Lower lobe of right lung (tissue), 2 donors: ENCODE results near the gene NFAM1. TPM values are rescaled to one million over a fixed set of nuclear protein-coding genes. Genes with fewer than 3 reads are reported as not detected.
A peak's percentile ranks its signal among the peaks of the same experiment; 100 is the strongest.

Experiments used
- ATAC-seq, 2 donors: fragments of 200-7000 bp; cut with Tn5 transposase; one replicate each; pipeline ENCODE4 v1.9.1; 2020 to 2022; ENCODE audit warnings: mild to moderate bottlenecking in 2 of 2, moderate library complexity in 2 of 2
- DNase-seq: peaks from one replicate; pipeline ENCODE4 v3.0.0-alpha.2; 2020
- H3K27ac ChIP-seq: fragments of 200-600 bp; one replicate; pipeline ENCODE4 v1.8.0; 2022
- H3K27me3 ChIP-seq: fragments of 200-600 bp; one replicate; pipeline ENCODE4 v1.8.0; 2022; ENCODE audit warnings: low read depth
- H3K36me3 ChIP-seq: fragments of 200-600 bp; one replicate; pipeline ENCODE4 v1.8.0; 2022; ENCODE audit warnings: mild to moderate bottlenecking
- H3K4me1 ChIP-seq: fragments of 200-600 bp; one replicate; pipeline ENCODE4 v1.8.0; 2022
- H3K4me3 ChIP-seq: fragments of 200-600 bp; one replicate; pipeline ENCODE4 v1.8.0; 2022; ENCODE audit warnings: mild to moderate bottlenecking
- H3K9me3 ChIP-seq: fragments of 200-600 bp; one replicate; pipeline ENCODE4 v1.8.0; 2022
- intact Hi-C: fragments of 100-400 bp; cut with DNase I; formaldehyde crosslinking; loops from one replicate; pipeline ENCODE4 v1.11.0; 2022
- total RNA-seq: library from RNA; stranded (reverse); fragmentation: NEBNext Ultra II Directional; extraction: Animal tissue kit (Norgen Biotek cat#: 25700); gene quantifications from one replicate; pipeline ENCODE4 v1.2.1, GENCODE V29; 2021
- TF ChIP-seq, protein P1 (sequence below): fragments of 200-600 bp; IDR thresholded peaks from one replicate; pipeline ENCODE4 v1.8.0; 2022; ENCODE audit warnings: antibody characterized with exemption, mild to moderate bottlenecking
- donor health status: DM: no; HTN: yes; CAD: no; lungs with severe emphysema.

The NFAM1 gene
- total RNA-seq, 1 donor from 2014 or later: 21.8 TPM

DNA sequence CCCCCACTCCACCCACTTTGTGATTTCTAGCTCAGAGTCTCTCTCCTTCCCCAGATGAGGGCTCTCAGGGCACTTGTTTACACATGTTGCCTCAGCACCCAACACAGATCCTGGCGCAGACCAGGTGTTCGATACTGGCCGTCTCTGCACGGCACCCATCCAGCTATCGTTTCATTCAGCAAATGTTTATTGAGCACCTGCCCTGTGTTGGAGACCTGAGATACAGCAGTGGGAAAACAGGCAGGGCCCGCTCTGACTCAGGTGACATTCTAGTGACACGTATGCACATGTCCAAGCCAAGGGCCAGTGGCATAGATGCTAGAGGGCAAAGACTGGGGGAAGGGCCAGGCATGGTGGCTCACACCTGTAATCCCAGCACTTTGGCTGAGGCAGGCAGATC lies 71.9 kb downstream of the NFAM1 start:
- ATAC-seq: no peak
- Histone ChIP-seq H3K36me3 (no peaks in the 10 kb centered on the region), H3K4me1 (peaks cover 2% of the 10 kb centered on the region), H3K27me3 (peaks cover 7% of the 10 kb centered on the region), H3K4me3 (no peak overlapping the region), H3K27ac (no peak overlapping the region), H3K9me3 (no peaks in the 10 kb centered on the region)
- intact Hi-C loops: no loop called here
- TF ChIP-seq, protein P1, sequence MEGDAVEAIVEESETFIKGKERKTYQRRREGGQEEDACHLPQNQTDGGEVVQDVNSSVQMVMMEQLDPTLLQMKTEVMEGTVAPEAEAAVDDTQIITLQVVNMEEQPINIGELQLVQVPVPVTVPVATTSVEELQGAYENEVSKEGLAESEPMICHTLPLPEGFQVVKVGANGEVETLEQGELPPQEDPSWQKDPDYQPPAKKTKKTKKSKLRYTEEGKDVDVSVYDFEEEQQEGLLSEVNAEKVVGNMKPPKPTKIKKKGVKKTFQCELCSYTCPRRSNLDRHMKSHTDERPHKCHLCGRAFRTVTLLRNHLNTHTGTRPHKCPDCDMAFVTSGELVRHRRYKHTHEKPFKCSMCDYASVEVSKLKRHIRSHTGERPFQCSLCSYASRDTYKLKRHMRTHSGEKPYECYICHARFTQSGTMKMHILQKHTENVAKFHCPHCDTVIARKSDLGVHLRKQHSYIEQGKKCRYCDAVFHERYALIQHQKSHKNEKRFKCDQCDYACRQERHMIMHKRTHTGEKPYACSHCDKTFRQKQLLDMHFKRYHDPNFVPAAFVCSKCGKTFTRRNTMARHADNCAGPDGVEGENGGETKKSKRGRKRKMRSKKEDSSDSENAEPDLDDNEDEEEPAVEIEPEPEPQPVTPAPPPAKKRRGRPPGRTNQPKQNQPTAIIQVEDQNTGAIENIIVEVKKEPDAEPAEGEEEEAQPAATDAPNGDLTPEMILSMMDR: no peak
- DNase-seq: no peak

DNA sequence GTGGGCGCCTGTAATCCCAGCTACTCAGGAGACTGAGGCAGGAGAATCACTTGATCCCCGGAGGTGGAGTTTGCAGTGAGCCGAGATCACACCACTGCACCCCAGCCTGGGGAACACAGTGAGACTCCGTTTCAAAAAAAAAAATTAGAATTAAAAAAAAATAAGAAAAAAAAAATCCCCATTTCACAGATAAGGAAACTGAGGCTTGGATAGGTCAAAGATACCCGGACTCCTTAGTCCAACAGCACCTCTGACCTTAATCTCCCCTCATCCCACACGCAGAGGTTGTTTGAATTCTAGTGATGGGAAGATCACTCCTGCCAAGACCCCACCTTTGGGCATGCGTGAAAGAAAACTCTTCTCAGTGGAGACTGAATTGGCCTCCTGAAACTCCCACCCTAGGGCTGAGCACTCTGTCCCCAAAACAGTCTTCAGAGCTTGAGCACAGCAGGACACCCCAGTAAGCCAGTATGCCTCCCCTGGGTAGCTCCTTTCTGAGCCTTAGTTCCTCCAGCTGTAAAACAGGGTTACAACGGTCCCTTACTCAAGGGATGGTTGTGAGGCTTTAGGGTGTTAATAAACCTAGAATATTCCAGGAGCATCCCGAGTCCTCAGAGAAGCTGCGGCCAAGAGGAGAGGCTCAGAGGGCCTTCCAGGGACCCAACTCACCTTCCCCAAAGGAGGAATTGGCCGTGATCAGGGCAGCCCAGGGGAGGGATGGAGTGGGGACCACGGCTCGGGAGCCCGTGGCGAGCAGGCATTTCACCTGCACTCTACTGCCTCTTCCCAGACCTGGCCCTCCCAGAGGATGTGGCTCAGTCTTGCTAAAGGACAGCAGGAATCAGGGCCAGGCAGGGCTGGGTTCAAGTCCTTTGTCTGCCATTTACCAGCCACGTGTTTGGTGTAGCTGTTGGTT lies 73.3 kb downstream of the NFAM1 start:
- intact Hi-C loops: no loop called here
- no peak overlapping the region for H3K4me3 ChIP-seq
- no peak for ATAC-seq
- no peaks in the 10 kb centered on the region for H3K4me1 ChIP-seq
- H3K9me3 ChIP-seq: no peaks in the 10 kb centered on the region
- DNase-seq: no peak
- no peak overlapping the region for H3K27ac ChIP-seq
- H3K36me3 ChIP-seq: no peaks in the 10 kb centered on the region
- no peaks in the 10 kb centered on the region for H3K27me3 ChIP-seq
- TF ChIP-seq, protein P1: no peak

DNA sequence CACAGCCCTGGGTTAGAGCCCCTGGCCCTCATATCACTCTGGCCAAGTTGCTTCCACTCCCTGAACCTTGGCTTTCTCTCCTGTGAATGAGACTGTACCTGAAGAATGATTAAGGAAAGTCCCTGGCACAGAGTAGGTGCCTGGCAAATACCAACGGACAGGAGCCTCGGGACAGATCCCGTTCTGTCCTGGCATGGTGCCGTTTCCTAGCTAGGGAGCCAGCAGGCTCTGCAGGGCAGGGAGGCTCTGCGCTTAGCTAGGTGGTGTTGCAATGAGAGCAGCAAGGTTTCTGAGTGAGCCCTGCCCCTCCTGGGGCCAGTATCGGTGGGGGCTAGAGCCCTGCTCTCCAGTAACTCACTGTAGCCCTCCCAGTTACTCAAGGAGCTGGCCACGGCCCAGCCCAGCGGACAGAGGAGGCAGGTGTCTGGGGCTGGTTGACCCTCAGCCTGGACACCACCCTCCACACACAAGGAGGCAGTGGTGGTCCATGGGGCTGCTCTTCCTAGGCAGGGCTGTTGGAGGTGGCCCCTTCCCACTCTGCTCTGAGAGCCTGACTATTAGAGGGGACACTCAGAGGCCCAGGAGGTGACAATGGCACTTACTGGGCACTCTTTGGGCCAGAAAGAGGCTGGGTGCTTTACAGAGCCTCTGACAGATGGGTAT lies 74.4 kb downstream of the NFAM1 start:
- no peaks in the 10 kb centered on the region for H3K4me1 ChIP-seq
- H3K27me3 ChIP-seq: no peaks in the 10 kb centered on the region
- H3K36me3 ChIP-seq: no peaks in the 10 kb centered on the region
- ATAC-seq: peak; percentile 72 to 80
- TF ChIP-seq, protein P1: no peak
- H3K9me3 ChIP-seq: no peaks in the 10 kb centered on the region
- H3K27ac ChIP-seq: no peak overlapping the region
- no peak overlapping the region for H3K4me3 ChIP-seq
- intact Hi-C loops: no loop called here
- DNase-seq: peak; percentile 62

GRCh38 chr22:42357221-42357620 lies 75.0 kb downstream of the NFAM1 start:
- H3K9me3 ChIP-seq: no peaks in the 10 kb centered on the region
- H3K4me3 ChIP-seq: no peak overlapping the region
- H3K4me1 ChIP-seq: no peaks in the 10 kb centered on the region
- ATAC-seq: no peak
- intact Hi-C loops: no loop called here
- H3K36me3 ChIP-seq: no peaks in the 10 kb centered on the region
- no peak overlapping the region for H3K27ac ChIP-seq
- no peaks in the 10 kb centered on the region for H3K27me3 ChIP-seq
- TF ChIP-seq, protein P1: no peak
- no peak for DNase-seq

- no peaks in the 10 kb centered on the region for H3K9me3 ChIP-seq
- ATAC-seq (no peak), DNase-seq (no peak)
- no peaks in the 10 kb centered on the region for H3K27me3 ChIP-seq
- intact Hi-C loops: no loop called here
- TF ChIP-seq, protein P1: no peak
- H3K27ac ChIP-seq: no peak overlapping the region
- no peak overlapping the region for H3K4me3 ChIP-seq
- H3K4me1 ChIP-seq: no peaks in the 10 kb centered on the region
- H3K36me3 ChIP-seq: no peaks in the 10 kb centered on the region
These were observed 75.7 kb downstream of the NFAM1 start for GRCh38 chr22:42356533-42356932.
